IMR-90 (cell line): ENCODE data around the gene UTP11. TPM values are rescaled to one million over a fixed set of nuclear protein-coding genes. Genes with fewer than 3 reads are reported as not detected.

Experiments used
- ATAC-seq: fragments of 200-7000 bp; cut with Tn5 transposase; 2 replicates; pipeline ENCODE4 v1.9.1; 2020; ENCODE audit warnings: low read depth, mild to moderate bottlenecking, moderate library complexity
- BruUV-seq: library from RNA; stranded (reverse); fragments of 400-500 nt; replicated peaks from 2 replicates; lab custom pipeline; 2021; lab: Mats Ljungman, UMichigan
- CTCF ChIA-PET: fragments of 300-600 bp; formaldehyde crosslinking; extraction: SDS; loops from one replicate; lab custom pipeline; 2021; ENCODE audit warnings: antibody characterized with exemption; lab: Yijun Ruan, JAX
- POLR2A ChIA-PET: fragments of 300-600 bp; sonication (Branson Sonifier 250); formaldehyde crosslinking; loops from one replicate; lab custom pipeline; 2022; ENCODE audit warnings: antibody characterized with exemption; ENCODE audit not compliant: unreplicated experiment; lab: Charles Lee
- DNase-seq: peaks from one replicate; pipeline ENCODE4 v3.0.0; 2013
- H2AFZ ChIP-seq: replicated peaks from 2 replicates; pipeline ENCODE3; 2013; ENCODE audit warnings: low read length, mild to moderate bottlenecking; ENCODE audit not compliant: poor library complexity
- H2AK5ac ChIP-seq: 2 replicates; pipeline ENCODE4 v1.6.1; 2013; ENCODE audit warnings: low read depth, low read length, inconsistent platforms
- H2AK9ac ChIP-seq: replicated peaks from 2 replicates; pipeline ENCODE3; 2013; ENCODE audit warnings: mild to moderate bottlenecking, low read depth, low read length, moderate library complexity; ENCODE audit not compliant: poor library complexity
- H2BK120ac ChIP-seq: 2 replicates; pipeline ENCODE4 v1.6.1; 2013; ENCODE audit warnings: low read depth, low read length, inconsistent platforms
- H2BK15ac ChIP-seq: 3 replicates; pipeline ENCODE4 v1.6.1; 2013; ENCODE audit warnings: low read depth, low read length, inconsistent platforms
- H2BK20ac ChIP-seq: 2 replicates; pipeline ENCODE4 v1.6.1; 2013; ENCODE audit warnings: low read depth, mild to moderate bottlenecking, inconsistent platforms, low read length, moderate library complexity
- H2BK5ac ChIP-seq: 2 replicates; pipeline ENCODE4 v1.6.1; 2013; ENCODE audit warnings: mild to moderate bottlenecking, low read depth, low read length, inconsistent platforms; ENCODE audit not compliant: poor library complexity, severe bottlenecking
- H3K14ac ChIP-seq: replicated peaks from 2 replicates; pipeline ENCODE4 v1.6.1; 2013; ENCODE audit warnings: low read depth, low read length, inconsistent platforms
- H3K18ac ChIP-seq: 2 replicates; pipeline ENCODE4 v1.6.1; 2013; ENCODE audit warnings: low read depth, low read length, control low read depth
- H3K23ac ChIP-seq: 2 replicates; pipeline ENCODE4 v1.6.1; 2013; ENCODE audit warnings: low read depth, low read length, inconsistent platforms
- H3K27ac ChIP-seq: 2 replicates; pipeline ENCODE4 v1.5.1; 2013; ENCODE audit warnings: mild to moderate bottlenecking, control low read depth, low read length; ENCODE audit not compliant: insufficient read depth
- H3K27me3 ChIP-seq: 2 replicates; pipeline ENCODE4 v1.6.1; 2013; ENCODE audit warnings: low read length; ENCODE audit not compliant: control insufficient read depth, insufficient read depth
- H3K36me3 ChIP-seq: 2 replicates; pipeline ENCODE4 v1.6.1; 2013; ENCODE audit warnings: low read length, mixed read lengths; ENCODE audit not compliant: control insufficient read depth, insufficient read depth
- H3K4ac ChIP-seq: 2 replicates; pipeline ENCODE4 v1.6.1; 2013; ENCODE audit warnings: low read depth, low read length, inconsistent platforms
- H3K4me1 ChIP-seq: 2 replicates; pipeline ENCODE4 v1.6.1; 2013; ENCODE audit warnings: low read length, mixed read lengths; ENCODE audit not compliant: control insufficient read depth, insufficient read depth
- H3K4me2 ChIP-seq: 2 replicates; pipeline ENCODE4 v1.6.1; 2013; ENCODE audit warnings: low read depth, mild to moderate bottlenecking, control low read depth, low read length, moderate library complexity
- H3K4me3 ChIP-seq: 2 replicates; pipeline ENCODE4 v1.5.1; 2013; ENCODE audit warnings: low read depth, mild to moderate bottlenecking, control low read depth, low read length, moderate library complexity; ENCODE audit not compliant: insufficient read depth
- H3K56ac ChIP-seq: 2 replicates; pipeline ENCODE4 v1.6.1; 2013; ENCODE audit warnings: low read length, inconsistent platforms; ENCODE audit not compliant: insufficient read depth; ENCODE audit errors: extremely low read depth
- H3K79me1 ChIP-seq, 2 experiments: 2 replicates each; pipeline ENCODE4 v1.6.1; 2013; ENCODE audit warnings: low read length in 2 of 2, inconsistent platforms in 1 of 2, low read depth in 1 of 2
- H3K9ac ChIP-seq: 2 replicates; pipeline ENCODE4 v1.6.1; 2013; ENCODE audit warnings: low read depth, low read length, control low read depth
- H3K9me1 ChIP-seq: 2 replicates; pipeline ENCODE4 v1.6.1; 2013; ENCODE audit warnings: low read length, inconsistent platforms; ENCODE audit not compliant: insufficient read depth
- H3K9me3 ChIP-seq: 2 replicates; pipeline ENCODE4 v1.6.1; 2013; ENCODE audit warnings: low read length; ENCODE audit not compliant: control insufficient read depth, insufficient read depth
- H4K20me1 ChIP-seq: 2 replicates; pipeline ENCODE4 v1.6.1; 2013; ENCODE audit warnings: low read length, inconsistent platforms; ENCODE audit not compliant: insufficient read depth
- H4K5ac ChIP-seq: 2 replicates; pipeline ENCODE4 v1.6.1; 2013; ENCODE audit warnings: mild to moderate bottlenecking, low read depth, low read length, control low read depth
- H4K8ac ChIP-seq, 2 experiments: 2 replicates each; pipeline ENCODE4 v1.6.1; 2013; ENCODE audit warnings: low read depth in 2 of 2, low read length in 2 of 2, control low read depth in 1 of 2, inconsistent platforms in 1 of 2
- H4K91ac ChIP-seq: 2 replicates; pipeline ENCODE4 v1.6.1; 2013; ENCODE audit warnings: low read depth, low read length, inconsistent platforms; ENCODE audit not compliant: insufficient read depth
- BHLHE40 ChIP-seq: fragments of 150-350 bp; IDR thresholded peaks from 2 replicates; pipeline ENCODE4 v1.6.1; 2016; ENCODE audit warnings: mild to moderate bottlenecking, low read depth, low read length
- CEBPB ChIP-seq: IDR thresholded peaks from 2 replicates; pipeline ENCODE4 v1.6.1; 2012; ENCODE audit warnings: low read depth, low read length, improper control_type of control experiment
- CHD1 ChIP-seq: IDR thresholded peaks from 2 replicates; pipeline ENCODE4 v1.6.1; 2012; ENCODE audit warnings: low read depth, low read length, improper control_type of control experiment
- CTCF ChIP-seq: conservative IDR thresholded peaks from 2 replicates; pipeline ENCODE4 v1.5.1; 2012; ENCODE audit warnings: mild to moderate bottlenecking, low read depth, low read length, improper control_type of control experiment
- ELK1 ChIP-seq: fragments of 150-350 bp; IDR thresholded peaks from 2 replicates; pipeline ENCODE4 v1.6.1; 2016; ENCODE audit warnings: low read depth, mild to moderate bottlenecking, low read length, moderate library complexity, borderline replicate concordance
- FOS ChIP-seq: fragments of 150-350 bp; IDR thresholded peaks from 2 replicates; pipeline ENCODE4 v1.6.1; 2016; ENCODE audit warnings: low read depth, low read length
- MAFK ChIP-seq: IDR thresholded peaks from 2 replicates; pipeline ENCODE4 v1.6.1; 2012; ENCODE audit warnings: low read depth, low read length, improper control_type of control experiment
- MAZ ChIP-seq: IDR thresholded peaks from 2 replicates; pipeline ENCODE4 v1.6.1; 2012; ENCODE audit warnings: low read depth, mild to moderate bottlenecking, low read length, improper control_type of control experiment, moderate library complexity, borderline replicate concordance
- MXI1 ChIP-seq: IDR thresholded peaks from 2 replicates; pipeline ENCODE4 v1.6.1; 2012; ENCODE audit warnings: low read depth, mild to moderate bottlenecking, low read length, moderate library complexity, borderline replicate concordance
- NFE2L2 ChIP-seq: fragments of 150-350 bp; IDR thresholded peaks from 2 replicates; pipeline ENCODE4 v1.6.1; 2016; ENCODE audit warnings: low read depth, mild to moderate bottlenecking, low read length
- POLR2A ChIP-seq: IDR thresholded peaks from 2 replicates; pipeline ENCODE4 v1.6.1; 2012; ENCODE audit warnings: mild to moderate bottlenecking, low read depth, low read length
- RAD21 ChIP-seq: IDR thresholded peaks from 2 replicates; pipeline ENCODE4 v1.6.1; 2012; ENCODE audit warnings: low read length, improper control_type of control experiment
- RCOR1 ChIP-seq: IDR thresholded peaks from 2 replicates; pipeline ENCODE4 v1.6.1; 2012; ENCODE audit warnings: mild to moderate bottlenecking, low read length, improper control_type of control experiment; ENCODE audit not compliant: insufficient replicate concordance
- RFX5 ChIP-seq: IDR thresholded peaks from 2 replicates; pipeline ENCODE4 v1.8.0; 2012; ENCODE audit warnings: low read depth, mild to moderate bottlenecking, low read length, moderate library complexity
- SMC3 ChIP-seq: fragments of 150-350 bp; IDR thresholded peaks from 2 replicates; pipeline ENCODE4 v1.6.1; 2016; ENCODE audit warnings: low read depth, mild to moderate bottlenecking, antibody characterized with exemption, low read length, moderate library complexity
- USF2 ChIP-seq: fragments of 150-350 bp; IDR thresholded peaks from 2 replicates; pipeline ENCODE4 v1.6.1; 2017; ENCODE audit warnings: mild to moderate bottlenecking, antibody characterized with exemption, low read length, low read depth
- WGBS, 2 experiments: methylation state at CpG; one replicate each; pipeline versions ENCODE4 v1.1.5 to v1.1.7; 2013; ENCODE audit warnings: missing lambda C conversion rate in 2 of 2; ENCODE audit not compliant: insufficient read length in 1 of 2; ENCODE audit errors: extremely low coverage in 2 of 2; 5-methylcytosine and 5-hydroxymethylcytosine counted together
- dilution Hi-C: fragments of 300-500 bp; cut with HindIII; formaldehyde crosslinking; loops from one replicate; pipeline ENCODE4 v1.14.3; 2018; ENCODE audit warnings: low sequenced_read_pairs; ENCODE audit not compliant: unreplicated experiment
- in situ Hi-C: fragments of 300-500 bp; cut with MboI; formaldehyde crosslinking; loops from 3 replicates; pipeline ENCODE4 v1.14.3; 2019; ENCODE audit warnings: low sequenced_read_pairs, inconsistent platforms, mixed read lengths
- intact Hi-C: fragments of 100-400 bp; cut with micrococcal nuclease; formaldehyde crosslinking; loops from 2 replicates; pipeline ENCODE4 v1.10.0; 2022
- polyA plus RNA-seq, 3 experiments: library from polyadenylated mRNA; depleted of rRNA; stranded (reverse); fragments of >200 nt; gene quantifications; 2 replicates each; pipeline ENCODE4 v1.2.3, GENCODE V29; 2012; ENCODE audit warnings: low replicate concordance in 1 of 3
- total RNA-seq: library from RNA; depleted of rRNA; stranded (reverse); fragments of >200 nt; gene quantifications from 2 replicates; pipeline ENCODE4 v1.2.3, GENCODE V29; 2012

The UTP11 gene
- total and polyA plus RNA-seq, 2 of the 4 experiments (the other 2 are of a cell fraction), result 22.0 to 27.8 TPM

GRCh38 chr1:37987679-37988078 is 24.9 kb upstream of the UTP11 start:
- no peaks in the 10 kb centered on the region for H3K9me3 ChIP-seq
- in situ Hi-C loops, result no loop called here
- no TSS peak for BruUV-seq
- intact Hi-C loops, result no loop called here
- no peak overlapping the region for H4K91ac ChIP-seq
- H3K23ac ChIP-seq, result no peak overlapping the region
- no peak overlapping the region for H2BK20ac ChIP-seq
- H3K4me1 ChIP-seq, result no peaks in the 10 kb centered on the region
- no peak overlapping the region for H3K9ac ChIP-seq
- no peak overlapping the region for H3K4ac ChIP-seq
- H2AK9ac ChIP-seq, result no peak overlapping the region
- no peak overlapping the region for H2BK5ac ChIP-seq
- no peaks in the 10 kb centered on the region; the same call in 1 of the 2 replicates for H4K20me1 ChIP-seq
- H3K4me3 ChIP-seq, result no peak overlapping the region
- TF ChIP-seq MAFK (no peak), RAD21 (no peak), RFX5 (no peak), FOS (no peak), SMC3 (no peak), USF2 (no peak), CTCF (no peak), NFE2L2 (no peak), MAZ (no peak), CEBPB (no peak), BHLHE40 (no peak), ELK1 (no peak), RCOR1 (no peak), MXI1 (no peak), POLR2A (no peak), CHD1 (no peak)
- peaks cover 20% of the 10 kb centered on the region for H3K36me3 ChIP-seq
- dilution Hi-C loops, result no loop called here
- H2AFZ ChIP-seq, result no peak overlapping the region
- peaks cover 22 to 23% of the 10 kb centered on the region in 2 experiments for H3K79me1 ChIP-seq
- no peak overlapping the region for H3K4me2 ChIP-seq
- ATAC-seq (no peak), DNase-seq (no peak)
- H2AK5ac ChIP-seq, result no peak overlapping the region
- WGBS, 2 experiments, result no CpG with 5 or more reads among the region's 1 CpG
- no peak overlapping the region for H3K14ac ChIP-seq
- H2BK120ac ChIP-seq, result no peak overlapping the region
- H3K27me3 ChIP-seq, result no peaks in the 10 kb centered on the region
- H4K8ac ChIP-seq, result no peak overlapping the region
- no peak overlapping the region for H3K27ac ChIP-seq
- no peaks in the 10 kb centered on the region for H3K9me1 ChIP-seq
- H2BK15ac ChIP-seq, result no peak overlapping the region
- CTCF ChIA-PET, result no interaction called here
- POLR2A ChIA-PET, result no interaction called here
- H3K18ac ChIP-seq, result no peak overlapping the region
- H4K5ac ChIP-seq, result no peak overlapping the region
- H3K56ac ChIP-seq, result no peak overlapping the region
